Lower lobe of right lung (tissue), 2 donors: Measurements from ENCODE around the gene FHOD1. TPM values are rescaled to one million over a fixed set of nuclear protein-coding genes. Genes with fewer than 3 reads are reported as not detected.

Source experiments
- ATAC-seq, 2 donors: fragments of 200-7000 bp; cut with Tn5 transposase; one replicate each; pipeline ENCODE4 v1.9.1; 2020 to 2022; ENCODE audit warnings: mild to moderate bottlenecking in 2 of 2, moderate library complexity in 2 of 2
- DNase-seq: peaks from one replicate; pipeline ENCODE4 v3.0.0-alpha.2; 2020
- H3K27ac ChIP-seq: fragments of 200-600 bp; one replicate; pipeline ENCODE4 v1.8.0; 2022
- H3K27me3 ChIP-seq: fragments of 200-600 bp; one replicate; pipeline ENCODE4 v1.8.0; 2022; ENCODE audit warnings: low read depth
- H3K36me3 ChIP-seq: fragments of 200-600 bp; one replicate; pipeline ENCODE4 v1.8.0; 2022; ENCODE audit warnings: mild to moderate bottlenecking
- H3K4me1 ChIP-seq: fragments of 200-600 bp; one replicate; pipeline ENCODE4 v1.8.0; 2022
- H3K4me3 ChIP-seq: fragments of 200-600 bp; one replicate; pipeline ENCODE4 v1.8.0; 2022; ENCODE audit warnings: mild to moderate bottlenecking
- H3K9me3 ChIP-seq: fragments of 200-600 bp; one replicate; pipeline ENCODE4 v1.8.0; 2022
- CTCF ChIP-seq: fragments of 200-600 bp; IDR thresholded peaks from one replicate; pipeline ENCODE4 v1.8.0; 2022; ENCODE audit warnings: antibody characterized with exemption, mild to moderate bottlenecking
- intact Hi-C: fragments of 100-400 bp; cut with DNase I; formaldehyde crosslinking; loops from one replicate; pipeline ENCODE4 v1.11.0; 2022
- total RNA-seq: library from RNA; stranded (reverse); fragmentation: NEBNext Ultra II Directional; extraction: Animal tissue kit (Norgen Biotek cat#: 25700); gene quantifications from one replicate; pipeline ENCODE4 v1.2.1, GENCODE V29; 2021
- donor health status: DM: no; HTN: yes; CAD: no; lungs with severe emphysema.

Gene FHOD1
- total RNA-seq, 1 donor from 2014 or later, result 67.7 TPM

GRCh38 chr16:67208154-67208896 lies 39.0 kb downstream of the FHOD1 start:
- no peak for ATAC-seq
- H3K4me3 ChIP-seq, result no peak overlapping the region
- no peak for TF ChIP-seq CTCF

GRCh38 chr16:67207249-67208091 lies 39.8 kb downstream of the FHOD1 start:
- Histone ChIP-seq H3K27me3 (no peaks in the 10 kb centered on the region), H3K4me1 (no peaks in the 10 kb centered on the region), H3K27ac (no peak overlapping the region), H3K9me3 (no peaks in the 10 kb centered on the region), H3K36me3 (peaks cover 18% of the 10 kb centered on the region), H3K4me3 (no peak overlapping the region)
- ATAC-seq (no peak), DNase-seq (no peak)
- intact Hi-C loops, result no loop called here
- TF ChIP-seq CTCF, result no peak

More at GRCh38 chr16:67208154-67208896, 39.0 kb downstream of the FHOD1 start:
- Histone ChIP-seq H3K36me3 (peaks cover 10% of the 10 kb centered on the region), H3K9me3 (no peaks in the 10 kb centered on the region), H3K4me1 (no peaks in the 10 kb centered on the region), H3K27ac (no peak overlapping the region), H3K27me3 (no peaks in the 10 kb centered on the region)
- no peak for DNase-seq
- intact Hi-C loops, result no loop called here

- no peak overlapping the region for H3K4me3 ChIP-seq
- no peak for TF ChIP-seq CTCF
- no peaks in the 10 kb centered on the region for H3K9me3 ChIP-seq
- DNase-seq (no peak), ATAC-seq (no peak)
- intact Hi-C loops, result no loop called here
- H3K4me1 ChIP-seq, result no peaks in the 10 kb centered on the region
- H3K36me3 ChIP-seq, result peaks cover 25% of the 10 kb centered on the region
- no peaks in the 10 kb centered on the region for H3K27me3 ChIP-seq
- H3K27ac ChIP-seq, result no peak overlapping the region
These were observed 40.4 kb downstream of the FHOD1 start for GRCh38 chr16:67206838-67207248.

GRCh38 chr16:67206129-67206837 lies 41.0 kb downstream of the FHOD1 start:
- ATAC-seq (no peak), DNase-seq (no peak)
- no peak for TF ChIP-seq CTCF
- no peaks in the 10 kb centered on the region for H3K4me1 ChIP-seq
- H3K4me3 ChIP-seq, result no peak overlapping the region
- no peak overlapping the region for H3K27ac ChIP-seq
- no peaks in the 10 kb centered on the region for H3K9me3 ChIP-seq
- no peaks in the 10 kb centered on the region for H3K27me3 ChIP-seq
- intact Hi-C loops, result no loop called here
- peaks cover 30% of the 10 kb centered on the region for H3K36me3 ChIP-seq

GRCh38 chr16:67204076-67204475 lies 43.2 kb downstream of the FHOD1 start:
- intact Hi-C loops, result no loop called here
- Histone ChIP-seq H3K4me3 (no peak overlapping the region), H3K27me3 (no peaks in the 10 kb centered on the region), H3K9me3 (no peaks in the 10 kb centered on the region), H3K36me3 (peaks cover 39% of the 10 kb centered on the region), H3K27ac (no peak overlapping the region), H3K4me1 (peaks cover 1% of the 10 kb centered on the region)
- no peak for ATAC-seq
- DNase-seq, result no peak
- TF ChIP-seq CTCF, result no peak
